DMS 273 treated with DMSO at 0.1 percent for 48 hours (cell line): ENCODE results near the gene ANLN.
"Not testable (repeated sequence)": the region's sequence is repeated elsewhere in the genome, so short reads cannot be mapped to it uniquely, and the experiment has no call there.

Experiments used
- DNase-seq: peaks from one replicate; lab custom pipeline; 2025; lab: John Stamatoyannopoulos, UW

Gene ANLN

GRCh38 chr7:36378555-36378954, 11.1 kb upstream of the ANLN start:
- not testable (repeated sequence) for DNase-seq

- no peak for DNase-seq
Measured at GRCh38 chr7:36379831-36380504, 9.7 kb upstream of the ANLN start.

GRCh38 chr7:36381056-36381455, 8.6 kb upstream of the ANLN start:
- no peak for DNase-seq

- not testable (repeated sequence) for DNase-seq
Measured at GRCh38 chr7:36383284-36383683, 6.4 kb upstream of the ANLN start.

- DNase-seq: not testable (repeated sequence)
Measured at GRCh38 chr7:36385646-36386045, 4.0 kb upstream of the ANLN start.

- no peak for DNase-seq
Measured at GRCh38 chr7:36387435-36388231, 2.0 kb upstream of the ANLN start.

GRCh38 chr7:36388423-36388822, 1.2 kb upstream of the ANLN start:
- no peak for DNase-seq

GRCh38 chr7:36390199-36391090, 783 bp downstream of the ANLN start:
- peak; percentile 64 for DNase-seq

- DNase-seq: peak; percentile 47
Measured at GRCh38 chr7:36391436-36392198, 2.0 kb downstream of the ANLN start.

- DNase-seq: no peak
Measured at GRCh38 chr7:36393826-36394225, 4.2 kb downstream of the ANLN start.

- no peak for DNase-seq
Measured at GRCh38 chr7:36395171-36395894, 5.7 kb downstream of the ANLN start.

GRCh38 chr7:36396150-36396549, 6.5 kb downstream of the ANLN start:
- no peak for DNase-seq

GRCh38 chr7:36400036-36400435, 10.4 kb downstream of the ANLN start:
- no peak for DNase-seq

- no peak for DNase-seq
Measured at GRCh38 chr7:36400606-36401005, 10.9 kb downstream of the ANLN start.

GRCh38 chr7:36403452-36403851, 13.8 kb downstream of the ANLN start:
- no peak for DNase-seq

- no peak for DNase-seq
Measured at GRCh38 chr7:36404639-36405408, 15.2 kb downstream of the ANLN start.

- no peak for DNase-seq
Measured at GRCh38 chr7:36405409-36405803, 15.7 kb downstream of the ANLN start.

- DNase-seq: no peak
Measured at GRCh38 chr7:36406156-36406555, 16.5 kb downstream of the ANLN start.

- no peak for DNase-seq
Measured at GRCh38 chr7:36407636-36408550, 18.2 kb downstream of the ANLN start.
